ENCODE measurements around the gene AKAP13.

GRCh38 chr15:85496151-85496550, 115.7 kb downstream of the AKAP13 start:
- TF ChIP-seq CTCF (IDR thresholded peaks at IDR 0.05) (no peak), POLR2A (IDR thresholded peaks at IDR 0.05) (no peak)

Measured in testis (tissue), 2 donors.